Effector CD4-positive, alpha-beta T cell (primary cell): ENCODE measurements around the gene SPATA32.

ENCODE experiments used
- DNase-seq: peaks from one replicate; pipeline ENCODE4 v3.0.0-alpha.2; 2020

SPATA32 gene

GRCh38 chr17:45246338-45246737, 15.6 kb downstream of the SPATA32 start:
- DNase-seq, result no peak

DNA sequence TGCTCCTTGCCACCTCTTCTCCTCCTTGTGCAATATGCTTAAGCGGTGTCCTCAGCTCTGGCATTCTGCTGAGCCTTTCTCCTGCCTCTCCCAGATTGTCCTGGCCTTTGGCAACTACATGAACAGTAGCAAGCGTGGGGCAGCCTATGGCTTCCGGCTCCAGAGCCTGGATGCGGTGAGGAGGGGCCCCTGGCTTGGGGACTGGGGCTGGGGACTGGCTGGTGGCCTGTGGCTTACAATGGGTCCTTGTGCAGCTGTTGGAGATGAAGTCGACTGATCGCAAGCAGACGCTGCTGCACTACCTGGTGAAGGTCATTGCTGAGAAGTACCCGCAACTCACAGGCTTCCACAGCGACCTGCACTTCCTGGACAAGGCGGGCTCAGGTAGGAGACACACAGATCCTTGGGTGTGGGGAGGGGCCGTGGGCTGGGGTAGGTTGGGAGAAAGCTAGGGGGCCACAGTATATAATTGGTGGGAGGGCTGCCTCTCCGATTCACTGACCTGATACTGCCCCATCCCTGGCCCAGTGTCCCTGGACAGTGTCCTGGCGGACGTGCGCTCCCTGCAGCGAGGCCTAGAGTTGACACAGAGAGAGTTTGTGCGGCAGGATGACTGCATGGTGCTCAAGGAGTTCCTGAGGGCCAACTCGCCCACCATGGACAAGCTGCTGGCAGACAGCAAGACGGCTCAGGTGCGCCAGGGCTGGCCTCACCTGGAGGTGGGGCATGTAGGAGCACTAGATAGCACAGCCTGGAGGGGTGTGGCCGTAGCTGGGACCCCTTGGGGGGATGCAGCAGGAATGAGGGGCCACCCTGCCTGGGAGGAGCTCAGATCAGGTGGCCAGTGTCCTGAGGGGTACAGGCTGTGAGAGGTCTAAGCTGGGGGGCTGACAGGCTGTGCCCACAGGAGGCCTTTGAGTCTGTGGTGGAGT, 16.9 kb downstream of the SPATA32 start:
- DNase-seq, result no peak

GRCh38 chr17:45243750-45244149, 18.1 kb downstream of the SPATA32 start:
- DNase-seq, result no peak

- no peak for DNase-seq
Observed at GRCh38 chr17:45242029-45242414, 19.9 kb downstream of the SPATA32 start.

DNA sequence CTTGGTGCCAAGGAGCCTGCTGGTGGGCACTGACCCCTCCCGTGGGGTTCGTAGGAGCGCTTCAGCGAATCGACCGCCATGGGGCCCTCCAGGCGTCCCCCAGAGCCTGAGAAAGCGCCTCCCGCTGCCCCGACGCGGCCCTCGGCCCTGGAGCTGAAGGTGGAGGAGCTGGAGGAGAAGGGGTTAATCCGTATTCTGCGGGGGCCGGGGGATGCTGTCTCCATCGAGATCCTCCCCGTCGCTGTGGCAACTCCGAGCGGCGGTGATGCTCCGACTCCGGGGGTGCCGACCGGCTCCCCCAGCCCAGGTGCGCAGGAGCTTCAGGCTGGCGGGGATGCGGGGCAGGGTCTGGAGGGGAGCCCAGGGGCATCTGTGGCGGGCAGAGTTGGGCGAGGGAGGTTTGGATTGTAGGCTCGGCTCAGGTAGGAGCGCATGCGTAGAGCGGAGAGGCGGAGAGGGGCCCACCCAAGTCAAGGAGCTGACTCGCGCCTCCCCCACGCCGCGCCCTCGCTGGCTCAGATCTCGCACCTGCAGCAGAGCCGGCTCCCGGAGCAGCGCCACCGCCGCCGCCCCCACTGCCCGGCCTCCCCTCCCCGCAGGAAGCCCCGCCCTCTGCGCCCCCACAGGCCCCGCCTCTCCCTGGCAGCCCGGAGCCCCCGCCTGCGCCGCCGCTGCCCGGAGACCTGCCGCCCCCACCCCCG, 20.4 kb downstream of the SPATA32 start:
- no peak for DNase-seq

GRCh38 chr17:45240905-45241327, 21.0 kb downstream of the SPATA32 start:
- no peak for DNase-seq

DNA sequence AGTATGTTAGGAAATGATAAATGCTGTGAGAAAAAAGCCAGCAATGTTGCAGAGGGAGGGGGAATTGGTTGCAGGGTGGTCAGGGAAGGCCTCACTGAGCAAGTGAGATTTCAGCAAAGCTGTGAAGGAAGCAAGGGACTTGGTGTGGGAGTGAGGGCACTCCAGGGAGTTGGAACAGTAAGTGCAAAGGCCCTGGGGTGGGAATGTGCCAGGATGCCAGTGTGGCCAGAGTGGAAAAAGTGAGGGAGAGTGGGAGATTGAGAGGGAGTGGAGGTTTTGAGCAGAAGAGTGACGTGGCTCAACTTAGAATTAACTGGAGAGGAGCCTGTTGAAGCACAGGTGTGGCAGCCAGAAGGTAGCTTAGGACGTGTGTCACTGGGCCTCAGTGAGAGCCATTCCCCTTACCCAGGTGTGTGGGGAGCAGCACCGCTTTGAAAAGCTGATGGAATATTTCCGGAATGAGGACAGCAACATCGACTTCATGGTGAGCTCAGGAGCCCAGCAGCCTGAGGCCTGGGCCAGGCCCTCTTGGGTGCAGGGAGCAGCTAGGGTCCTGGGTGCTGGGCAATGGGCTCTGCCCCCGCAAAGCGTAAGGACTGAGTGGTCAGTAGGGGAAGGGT, 23.6 kb downstream of the SPATA32 start:
- DNase-seq, result no peak

GRCh38 chr17:45237686-45238085, 24.2 kb downstream of the SPATA32 start:
- DNase-seq, result no peak

GRCh38 chr17:45236282-45236606, 25.6 kb downstream of the SPATA32 start:
- DNase-seq, result no peak

DNA sequence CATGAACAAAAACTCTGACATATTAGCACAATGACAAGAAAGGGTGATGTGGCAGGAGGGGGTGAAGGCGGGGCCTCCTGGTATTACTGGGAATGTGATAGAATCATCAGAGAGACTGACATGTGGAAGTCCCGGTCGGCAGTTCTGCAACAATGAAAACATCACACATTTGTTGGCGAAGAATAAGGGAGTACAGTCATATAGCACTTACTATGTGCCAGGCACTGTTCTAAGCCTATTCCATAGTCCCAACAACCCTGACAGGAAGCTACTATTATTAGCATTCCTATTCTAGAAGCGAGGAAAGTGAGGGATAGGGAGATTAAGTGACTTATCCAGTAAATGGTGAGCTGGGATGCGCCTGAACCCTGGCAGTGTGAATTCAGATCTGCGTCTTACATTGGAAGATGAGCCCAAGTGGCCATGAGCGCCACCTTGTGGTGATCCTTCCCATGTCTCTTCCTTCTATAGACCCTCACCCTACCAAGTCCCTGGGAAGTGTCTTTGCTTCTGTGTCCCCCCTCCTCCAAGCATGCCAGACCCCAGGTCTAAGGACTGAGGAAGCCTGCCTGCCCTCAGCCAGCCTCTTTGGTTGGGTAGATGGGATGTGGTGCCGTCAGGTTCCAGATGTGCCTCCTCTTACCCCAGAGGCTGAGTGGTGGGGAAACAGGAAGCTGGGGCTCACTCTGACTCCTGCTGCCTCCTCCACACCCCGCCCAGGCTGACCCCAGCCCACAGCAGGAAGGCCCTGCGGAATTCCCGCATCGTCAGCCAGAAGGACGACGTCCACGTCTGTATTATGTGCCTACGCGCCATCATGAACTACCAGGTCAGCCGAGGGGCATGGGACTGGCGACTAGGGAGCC, 26.2 kb downstream of the SPATA32 start:
- DNase-seq, result peak; percentile 80

- DNase-seq, result peak; percentile 45
Observed at GRCh38 chr17:45234641-45235415, 27.1 kb downstream of the SPATA32 start.

DNA sequence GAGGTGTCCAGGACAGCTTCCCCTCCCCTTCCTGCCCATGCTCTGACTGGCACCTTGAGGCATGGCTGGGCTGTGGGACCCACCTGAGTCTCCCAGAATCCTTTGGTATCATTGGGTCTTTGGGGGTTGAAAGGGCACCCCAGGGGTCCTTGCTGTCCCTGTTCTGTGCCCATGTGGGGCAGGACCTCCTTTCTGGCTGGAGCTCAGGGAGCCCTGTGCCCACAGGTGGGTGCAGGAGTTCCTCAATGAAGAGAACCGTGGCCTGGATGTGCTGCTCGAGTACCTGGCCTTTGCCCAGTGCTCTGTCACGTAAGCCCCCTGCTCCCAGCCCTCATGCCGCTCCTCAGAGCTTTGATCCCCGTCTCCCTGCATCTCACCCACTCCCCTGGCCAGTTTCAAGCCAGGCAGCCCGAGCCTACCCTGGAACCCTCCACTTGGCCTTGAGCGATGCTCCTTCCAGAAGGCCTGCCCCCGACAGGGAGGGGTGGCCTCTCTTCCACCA, 28.4 kb downstream of the SPATA32 start:
- DNase-seq, result no peak

DNA sequence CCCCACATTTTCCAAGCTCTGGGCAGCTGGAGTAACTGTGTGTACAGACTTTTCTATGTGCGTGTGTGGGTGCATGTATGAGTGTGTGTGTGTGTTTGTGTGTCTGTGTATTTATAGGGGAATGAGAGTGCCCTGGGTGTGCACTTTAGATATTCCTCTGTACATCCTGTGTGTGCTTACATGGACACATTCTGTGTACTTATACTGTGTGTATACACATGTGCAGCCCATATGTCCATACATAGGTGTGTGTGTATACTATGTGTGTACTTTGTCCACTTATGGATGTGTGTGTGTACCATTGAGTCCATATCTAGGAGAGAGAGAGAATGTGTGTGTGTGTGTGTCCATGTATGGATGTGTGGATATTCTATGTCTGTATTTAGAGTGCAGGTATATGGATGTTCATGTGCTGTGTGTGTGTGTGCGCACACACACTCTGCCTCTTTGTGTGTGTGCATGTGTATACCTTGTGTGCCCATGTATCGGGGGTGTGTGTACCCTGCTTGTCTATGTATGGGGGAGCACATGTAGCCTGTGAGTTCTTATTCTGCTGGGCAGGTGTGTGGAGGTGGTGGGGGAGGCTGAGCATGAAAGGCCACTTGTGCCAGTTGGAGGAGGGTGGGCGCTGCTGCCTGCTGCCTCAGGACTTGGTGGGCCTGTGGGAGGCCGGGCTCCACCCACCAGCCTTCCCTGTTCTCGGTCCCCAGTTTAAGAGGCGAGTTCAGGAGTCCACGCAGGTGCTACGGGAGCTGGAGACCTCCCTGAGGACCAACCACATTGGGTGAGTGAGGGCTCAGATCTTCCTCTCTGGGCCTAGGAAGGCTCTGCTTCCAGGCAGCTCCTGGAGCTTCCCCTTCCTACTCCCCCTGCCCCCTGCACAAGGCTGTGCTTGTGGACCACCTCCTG, 29.1 kb downstream of the SPATA32 start:
- DNase-seq, result no peak

- DNase-seq, result no peak
Observed at GRCh38 chr17:45231481-45232116, 30.3 kb downstream of the SPATA32 start.

DNA sequence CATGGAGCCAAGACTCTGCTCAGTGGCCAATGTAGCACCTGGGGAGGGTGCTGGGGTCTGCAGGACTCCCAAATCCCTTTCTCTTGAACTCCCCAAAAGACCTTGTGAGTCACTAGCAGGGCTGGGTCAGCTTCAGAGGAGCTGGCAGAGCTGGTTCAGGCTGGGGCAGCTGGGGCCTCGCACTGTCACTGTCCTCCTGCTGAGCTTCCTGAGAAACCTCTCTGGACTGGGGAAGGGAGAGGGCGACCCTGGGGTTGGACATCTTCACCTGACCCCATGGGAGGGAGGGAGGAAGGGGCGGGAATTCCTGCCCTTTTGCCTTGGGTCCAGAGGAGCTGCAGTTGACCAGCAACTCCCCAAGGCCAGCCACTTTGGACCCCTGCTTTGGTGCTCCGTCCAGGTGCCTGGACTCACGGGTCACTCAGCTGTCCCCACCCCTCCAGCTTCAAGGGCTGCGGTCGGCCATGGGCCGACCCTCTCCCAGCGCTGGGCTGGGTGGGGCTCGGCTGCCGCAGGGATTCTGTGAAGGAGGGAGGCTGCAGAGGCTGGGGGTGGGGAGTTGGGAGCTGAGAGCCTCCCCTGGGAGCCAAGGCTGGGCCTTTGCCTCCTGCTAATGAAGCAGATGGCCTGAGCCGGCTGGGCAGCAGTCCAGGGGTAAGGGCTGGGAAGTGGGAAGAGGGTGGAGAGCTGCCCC, 31.0 kb downstream of the SPATA32 start:
- no peak for DNase-seq

DNA sequence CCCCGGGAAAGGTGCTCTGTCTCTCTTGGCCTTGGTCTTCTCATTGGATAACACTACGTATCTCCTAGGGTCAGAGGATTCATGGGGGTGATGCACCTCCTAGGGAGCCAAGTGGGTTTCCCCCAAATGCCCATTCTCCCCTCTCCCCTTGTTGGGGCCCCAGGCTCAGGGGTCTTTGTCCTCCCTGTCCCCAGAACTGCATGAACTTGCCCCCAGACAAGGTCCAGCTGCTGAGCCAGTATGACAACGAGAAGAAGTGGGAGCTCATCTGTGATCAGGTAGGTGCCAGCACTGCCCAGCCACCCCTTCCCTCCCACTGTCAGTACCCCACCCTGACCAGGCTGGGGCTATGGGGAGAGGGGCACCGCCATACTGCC, 31.5 kb downstream of the SPATA32 start:
- no peak for DNase-seq

DNA sequence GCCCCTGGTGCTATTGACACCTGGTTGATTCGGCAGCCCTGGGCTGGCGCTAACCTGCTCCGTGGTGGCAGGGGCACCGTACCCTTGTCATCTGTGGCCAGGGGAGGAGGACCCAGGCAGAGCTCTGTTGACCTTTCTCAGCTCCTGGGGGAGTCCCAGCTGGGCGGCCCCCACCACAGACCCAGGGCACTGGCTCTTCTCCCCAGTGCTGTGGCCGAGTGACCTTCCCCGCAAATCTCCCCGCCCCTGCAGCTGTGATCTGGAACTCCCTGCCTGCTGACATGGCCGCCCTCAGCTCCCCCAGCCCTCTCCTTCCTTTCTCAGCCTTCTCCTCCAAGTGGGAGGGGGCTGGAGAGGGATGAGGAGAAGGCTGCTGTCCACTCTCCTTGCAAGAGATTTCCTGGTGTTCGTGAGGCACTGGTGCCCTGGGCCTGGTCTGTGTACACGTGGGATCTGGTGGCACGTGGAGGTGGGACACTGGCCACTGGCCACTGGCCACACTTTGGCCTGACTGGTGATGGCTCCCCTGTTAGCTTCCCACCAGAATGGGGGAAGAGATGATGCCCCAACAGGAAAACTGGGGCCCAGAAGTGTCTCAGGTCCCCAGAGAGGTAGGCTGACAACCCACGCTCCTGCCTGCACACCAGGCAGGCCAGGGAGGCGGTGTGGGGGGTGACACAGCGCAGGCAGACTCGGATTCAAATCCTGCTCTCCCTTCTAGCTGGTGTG, 32.0 kb downstream of the SPATA32 start:
- no peak for DNase-seq

DNA sequence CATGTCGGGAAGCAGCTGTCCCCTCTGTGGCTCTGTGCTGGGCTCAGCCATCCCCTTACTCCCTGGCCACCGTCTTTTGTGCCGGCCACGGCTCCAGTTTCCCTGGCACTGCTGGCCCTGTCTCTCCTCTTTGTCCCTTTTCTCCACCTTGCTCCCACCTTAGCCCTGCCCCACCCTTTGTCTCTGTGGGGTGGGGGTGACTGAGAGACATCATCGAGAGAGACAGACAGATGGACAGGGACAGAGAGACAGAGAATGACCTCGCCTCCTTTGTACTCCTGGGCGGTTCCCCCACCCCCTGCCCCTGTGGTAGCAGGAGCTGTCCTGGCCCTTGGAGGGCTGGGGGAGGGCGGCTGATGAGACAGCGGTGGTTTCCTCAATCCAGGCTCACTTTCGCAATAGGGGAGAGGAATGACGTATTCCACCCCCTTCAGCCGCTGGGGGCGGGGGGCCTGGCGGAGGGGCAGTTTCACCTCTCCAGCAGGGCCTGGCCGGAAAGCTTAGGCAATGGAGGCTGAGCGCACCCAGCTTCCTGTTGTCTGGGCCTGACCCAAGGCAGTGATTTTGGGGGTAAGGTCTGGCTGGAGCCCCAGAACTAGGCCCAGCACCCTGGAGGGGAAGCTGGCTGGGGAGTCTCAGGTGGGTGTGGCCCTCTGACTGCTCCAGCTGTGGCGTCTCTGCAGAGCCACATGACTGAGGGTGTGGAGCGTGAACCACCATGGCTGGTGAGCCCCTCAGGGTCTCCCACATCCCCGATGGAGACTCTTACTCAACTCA, 32.9 kb downstream of the SPATA32 start:
- peak; percentile 84 for DNase-seq
